WTC11 (cell line): ENCODE data around the gene TFCP2. TPM values are rescaled to one million over a fixed set of nuclear protein-coding genes. Genes with fewer than 3 reads are reported as not detected.

Experiments
- CBFB ChIP-seq: sonication (generic); formaldehyde crosslinking; IDR thresholded peaks from 2 replicates; pipeline ENCODE4 v1.8.1; 2022; ENCODE audit warnings: mild to moderate bottlenecking, low read depth, missing genetic modification reagents
- CREM ChIP-seq: sonication (generic); formaldehyde crosslinking; IDR thresholded peaks from 2 replicates; pipeline ENCODE4 v1.8.1; 2022; ENCODE audit warnings: mild to moderate bottlenecking, missing genetic modification reagents, moderate library complexity
- ESRRA ChIP-seq: sonication (generic); formaldehyde crosslinking; IDR thresholded peaks from 2 replicates; pipeline ENCODE4 v1.8.1; 2022; ENCODE audit warnings: mild to moderate bottlenecking, missing genetic modification reagents, borderline replicate concordance
- ETV6 ChIP-seq: sonication (generic); formaldehyde crosslinking; IDR thresholded peaks from 2 replicates; pipeline ENCODE4 v1.8.1; 2022; ENCODE audit warnings: mild to moderate bottlenecking, missing genetic modification reagents
- FOXP1 ChIP-seq: sonication (generic); formaldehyde crosslinking; IDR thresholded peaks from 2 replicates; pipeline ENCODE4 v1.8.0; 2022; ENCODE audit warnings: missing genetic modification reagents, mild to moderate bottlenecking, moderate library complexity, borderline replicate concordance
- GABPB1 ChIP-seq: sonication (generic); formaldehyde crosslinking; IDR thresholded peaks from 2 replicates; pipeline ENCODE4 v1.8.1; 2023; ENCODE audit warnings: mild to moderate bottlenecking, missing genetic modification reagents
- HMGA2 ChIP-seq: fragments of 250-450 bp; sonication (Bioruptor Pico); IDR thresholded peaks from 2 replicates; pipeline ENCODE4 v1.4.0; 2021; ENCODE audit warnings: mild to moderate bottlenecking, moderate library complexity
- MXD4 ChIP-seq: fragments of 250-450 bp; sonication (Bioruptor Pico); IDR thresholded peaks from 2 replicates; pipeline ENCODE4 v1.8.0; 2021; ENCODE audit warnings: mild to moderate bottlenecking, moderate library complexity, borderline replicate concordance
- NFE2L1 ChIP-seq: sonication (generic); formaldehyde crosslinking; IDR thresholded peaks from 2 replicates; pipeline ENCODE4 v1.8.1; 2023; ENCODE audit warnings: missing genetic modification reagents
- SMAD4 ChIP-seq: sonication (generic); formaldehyde crosslinking; IDR thresholded peaks from 2 replicates; pipeline ENCODE4 v1.8.0; 2022; ENCODE audit warnings: mild to moderate bottlenecking, missing genetic modification reagents
- ZMAT4 ChIP-seq: fragments of 250-450 bp; sonication (Bioruptor Pico); IDR thresholded peaks from 2 replicates; pipeline ENCODE4 v1.9.0; 2021; ENCODE audit warnings: mild to moderate bottlenecking
- ZNF219 ChIP-seq: sonication (generic); formaldehyde crosslinking; IDR thresholded peaks from 2 replicates; pipeline ENCODE4 v1.8.0; 2023; ENCODE audit warnings: missing genetic modification reagents, mild to moderate bottlenecking, borderline replicate concordance
- ZNF317 ChIP-seq: sonication (generic); formaldehyde crosslinking; IDR thresholded peaks from 2 replicates; pipeline ENCODE4 v1.8.1; 2023; ENCODE audit warnings: low read depth, mild to moderate bottlenecking, moderate library complexity, missing genetic modification reagents, borderline replicate concordance
- ZNF425 ChIP-seq: fragments of 250-450 bp; sonication (Bioruptor Pico); conservative IDR thresholded peaks from 2 replicates; pipeline ENCODE4 v1.9.0; 2021; ENCODE audit warnings: mild to moderate bottlenecking
- ZNF671 ChIP-seq: fragments of 250-450 bp; sonication (Bioruptor Pico); IDR thresholded peaks from 2 replicates; pipeline ENCODE4 v1.8.0; 2021; ENCODE audit warnings: mild to moderate bottlenecking
- total RNA-seq: library from RNA; stranded (reverse); gene quantifications from 3 replicates; pipeline ENCODE4 v1.2.3, GENCODE V29; 2021
- TF ChIP-seq, protein P1 (sequence below): fragments of 200-600 bp; IDR thresholded peaks from 2 replicates; pipeline ENCODE4 v1.8.0; 2022; ENCODE audit warnings: antibody characterized with exemption
- TF ChIP-seq, protein P2 (sequence below): sonication (generic); formaldehyde crosslinking; IDR thresholded peaks from 2 replicates; pipeline ENCODE4 v1.8.0; 2022; ENCODE audit warnings: missing genetic modification reagents
- TF ChIP-seq, protein P3 (sequence below): sonication (generic); formaldehyde crosslinking; IDR thresholded peaks from 2 replicates; pipeline ENCODE4 v1.8.1; 2022; ENCODE audit warnings: mild to moderate bottlenecking, moderate library complexity, missing genetic modification reagents
- TF ChIP-seq, protein P4 (sequence below): fragments of 250-450 bp; sonication (Bioruptor Pico); IDR thresholded peaks from 2 replicates; pipeline ENCODE4 v1.9.0; 2021; ENCODE audit warnings: mild to moderate bottlenecking
- TF ChIP-seq, protein P5 (sequence below): sonication (generic); formaldehyde crosslinking; IDR thresholded peaks from 2 replicates; pipeline ENCODE4 v1.8.0; 2022; ENCODE audit warnings: mild to moderate bottlenecking, missing genetic modification reagents
- TF ChIP-seq, protein P6 (sequence below): sonication (generic); formaldehyde crosslinking; IDR thresholded peaks from 2 replicates; pipeline ENCODE4 v1.8.1; 2022; ENCODE audit warnings: missing genetic modification reagents, borderline replicate concordance
- TF ChIP-seq, protein P7 (sequence below): sonication (generic); formaldehyde crosslinking; IDR thresholded peaks from 2 replicates; pipeline ENCODE4 v1.8.1; 2023; ENCODE audit warnings: mild to moderate bottlenecking, missing genetic modification reagents, moderate library complexity

The TFCP2 gene
- total RNA-seq, 1 experiment from 2014 or later: 35.4 TPM

- TF ChIP-seq, protein P1, sequence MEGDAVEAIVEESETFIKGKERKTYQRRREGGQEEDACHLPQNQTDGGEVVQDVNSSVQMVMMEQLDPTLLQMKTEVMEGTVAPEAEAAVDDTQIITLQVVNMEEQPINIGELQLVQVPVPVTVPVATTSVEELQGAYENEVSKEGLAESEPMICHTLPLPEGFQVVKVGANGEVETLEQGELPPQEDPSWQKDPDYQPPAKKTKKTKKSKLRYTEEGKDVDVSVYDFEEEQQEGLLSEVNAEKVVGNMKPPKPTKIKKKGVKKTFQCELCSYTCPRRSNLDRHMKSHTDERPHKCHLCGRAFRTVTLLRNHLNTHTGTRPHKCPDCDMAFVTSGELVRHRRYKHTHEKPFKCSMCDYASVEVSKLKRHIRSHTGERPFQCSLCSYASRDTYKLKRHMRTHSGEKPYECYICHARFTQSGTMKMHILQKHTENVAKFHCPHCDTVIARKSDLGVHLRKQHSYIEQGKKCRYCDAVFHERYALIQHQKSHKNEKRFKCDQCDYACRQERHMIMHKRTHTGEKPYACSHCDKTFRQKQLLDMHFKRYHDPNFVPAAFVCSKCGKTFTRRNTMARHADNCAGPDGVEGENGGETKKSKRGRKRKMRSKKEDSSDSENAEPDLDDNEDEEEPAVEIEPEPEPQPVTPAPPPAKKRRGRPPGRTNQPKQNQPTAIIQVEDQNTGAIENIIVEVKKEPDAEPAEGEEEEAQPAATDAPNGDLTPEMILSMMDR: no peak
- TF ChIP-seq GABPB1 (CRISPR knock-in tag) (peak; percentile 32), ZNF317 (CRISPR knock-in tag) (peak; percentile 20; the same call in 1 of the 2 replicates), CREM (CRISPR knock-in tag) (peak; percentile 66; the same call in 1 of the 2 replicates), MXD4 (CRISPR knock-in tag) (no peak), ZNF219 (CRISPR knock-in tag) (no peak), NFE2L1 (no peak), ZNF425 (CRISPR knock-in tag) (no peak), FOXP1 (CRISPR knock-in tag) (peak; percentile 90; the same call in 1 of the 2 replicates), CBFB (CRISPR knock-in tag) (0 out of 2 replicates have a peak, but pooled peaks have one; percentile 82), ETV6 (CRISPR knock-in tag) (peak; percentile 73), ZMAT4 (CRISPR knock-in tag) (peak; percentile 82), ZNF671 (CRISPR knock-in tag) (no peak), ESRRA (CRISPR knock-in tag) (no peak), SMAD4 (CRISPR knock-in tag) (no peak), HMGA2 (no peak)
- TF ChIP-seq, protein P2, sequence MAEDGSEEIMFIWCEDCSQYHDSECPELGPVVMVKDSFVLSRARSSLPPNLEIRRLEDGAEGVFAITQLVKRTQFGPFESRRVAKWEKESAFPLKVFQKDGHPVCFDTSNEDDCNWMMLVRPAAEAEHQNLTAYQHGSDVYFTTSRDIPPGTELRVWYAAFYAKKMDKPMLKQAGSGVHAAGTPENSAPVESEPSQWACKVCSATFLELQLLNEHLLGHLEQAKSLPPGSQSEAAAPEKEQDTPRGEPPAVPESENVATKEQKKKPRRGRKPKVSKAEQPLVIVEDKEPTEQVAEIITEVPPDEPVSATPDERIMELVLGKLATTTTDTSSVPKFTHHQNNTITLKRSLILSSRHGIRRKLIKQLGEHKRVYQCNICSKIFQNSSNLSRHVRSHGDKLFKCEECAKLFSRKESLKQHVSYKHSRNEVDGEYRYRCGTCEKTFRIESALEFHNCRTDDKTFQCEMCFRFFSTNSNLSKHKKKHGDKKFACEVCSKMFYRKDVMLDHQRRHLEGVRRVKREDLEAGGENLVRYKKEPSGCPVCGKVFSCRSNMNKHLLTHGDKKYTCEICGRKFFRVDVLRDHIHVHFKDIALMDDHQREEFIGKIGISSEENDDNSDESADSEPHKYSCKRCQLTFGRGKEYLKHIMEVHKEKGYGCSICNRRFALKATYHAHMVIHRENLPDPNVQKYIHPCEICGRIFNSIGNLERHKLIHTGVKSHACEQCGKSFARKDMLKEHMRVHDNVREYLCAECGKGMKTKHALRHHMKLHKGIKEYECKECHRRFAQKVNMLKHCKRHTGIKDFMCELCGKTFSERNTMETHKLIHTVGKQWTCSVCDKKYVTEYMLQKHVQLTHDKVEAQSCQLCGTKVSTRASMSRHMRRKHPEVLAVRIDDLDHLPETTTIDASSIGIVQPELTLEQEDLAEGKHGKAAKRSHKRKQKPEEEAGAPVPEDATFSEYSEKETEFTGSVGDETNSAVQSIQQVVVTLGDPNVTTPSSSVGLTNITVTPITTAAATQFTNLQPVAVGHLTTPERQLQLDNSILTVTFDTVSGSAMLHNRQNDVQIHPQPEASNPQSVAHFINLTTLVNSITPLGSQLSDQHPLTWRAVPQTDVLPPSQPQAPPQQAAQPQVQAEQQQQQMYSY (CRISPR knock-in tag): no peak
- TF ChIP-seq, protein P3, sequence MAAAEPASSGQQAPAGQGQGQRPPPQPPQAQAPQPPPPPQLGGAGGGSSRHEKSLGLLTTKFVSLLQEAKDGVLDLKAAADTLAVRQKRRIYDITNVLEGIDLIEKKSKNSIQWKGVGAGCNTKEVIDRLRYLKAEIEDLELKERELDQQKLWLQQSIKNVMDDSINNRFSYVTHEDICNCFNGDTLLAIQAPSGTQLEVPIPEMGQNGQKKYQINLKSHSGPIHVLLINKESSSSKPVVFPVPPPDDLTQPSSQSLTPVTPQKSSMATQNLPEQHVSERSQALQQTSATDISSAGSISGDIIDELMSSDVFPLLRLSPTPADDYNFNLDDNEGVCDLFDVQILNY: no peak
- TF ChIP-seq, protein P4, sequence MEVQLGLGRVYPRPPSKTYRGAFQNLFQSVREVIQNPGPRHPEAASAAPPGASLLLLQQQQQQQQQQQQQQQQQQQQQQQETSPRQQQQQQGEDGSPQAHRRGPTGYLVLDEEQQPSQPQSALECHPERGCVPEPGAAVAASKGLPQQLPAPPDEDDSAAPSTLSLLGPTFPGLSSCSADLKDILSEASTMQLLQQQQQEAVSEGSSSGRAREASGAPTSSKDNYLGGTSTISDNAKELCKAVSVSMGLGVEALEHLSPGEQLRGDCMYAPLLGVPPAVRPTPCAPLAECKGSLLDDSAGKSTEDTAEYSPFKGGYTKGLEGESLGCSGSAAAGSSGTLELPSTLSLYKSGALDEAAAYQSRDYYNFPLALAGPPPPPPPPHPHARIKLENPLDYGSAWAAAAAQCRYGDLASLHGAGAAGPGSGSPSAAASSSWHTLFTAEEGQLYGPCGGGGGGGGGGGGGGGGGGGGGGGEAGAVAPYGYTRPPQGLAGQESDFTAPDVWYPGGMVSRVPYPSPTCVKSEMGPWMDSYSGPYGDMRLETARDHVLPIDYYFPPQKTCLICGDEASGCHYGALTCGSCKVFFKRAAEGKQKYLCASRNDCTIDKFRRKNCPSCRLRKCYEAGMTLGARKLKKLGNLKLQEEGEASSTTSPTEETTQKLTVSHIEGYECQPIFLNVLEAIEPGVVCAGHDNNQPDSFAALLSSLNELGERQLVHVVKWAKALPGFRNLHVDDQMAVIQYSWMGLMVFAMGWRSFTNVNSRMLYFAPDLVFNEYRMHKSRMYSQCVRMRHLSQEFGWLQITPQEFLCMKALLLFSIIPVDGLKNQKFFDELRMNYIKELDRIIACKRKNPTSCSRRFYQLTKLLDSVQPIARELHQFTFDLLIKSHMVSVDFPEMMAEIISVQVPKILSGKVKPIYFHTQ: peak; percentile 54; the same call in 1 of the 2 replicates
- TF ChIP-seq, protein P5, sequence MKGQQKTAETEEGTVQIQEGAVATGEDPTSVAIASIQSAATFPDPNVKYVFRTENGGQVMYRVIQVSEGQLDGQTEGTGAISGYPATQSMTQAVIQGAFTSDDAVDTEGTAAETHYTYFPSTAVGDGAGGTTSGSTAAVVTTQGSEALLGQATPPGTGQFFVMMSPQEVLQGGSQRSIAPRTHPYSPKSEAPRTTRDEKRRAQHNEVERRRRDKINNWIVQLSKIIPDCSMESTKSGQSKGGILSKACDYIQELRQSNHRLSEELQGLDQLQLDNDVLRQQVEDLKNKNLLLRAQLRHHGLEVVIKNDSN (CRISPR knock-in tag): no peak
- TF ChIP-seq, protein P6, sequence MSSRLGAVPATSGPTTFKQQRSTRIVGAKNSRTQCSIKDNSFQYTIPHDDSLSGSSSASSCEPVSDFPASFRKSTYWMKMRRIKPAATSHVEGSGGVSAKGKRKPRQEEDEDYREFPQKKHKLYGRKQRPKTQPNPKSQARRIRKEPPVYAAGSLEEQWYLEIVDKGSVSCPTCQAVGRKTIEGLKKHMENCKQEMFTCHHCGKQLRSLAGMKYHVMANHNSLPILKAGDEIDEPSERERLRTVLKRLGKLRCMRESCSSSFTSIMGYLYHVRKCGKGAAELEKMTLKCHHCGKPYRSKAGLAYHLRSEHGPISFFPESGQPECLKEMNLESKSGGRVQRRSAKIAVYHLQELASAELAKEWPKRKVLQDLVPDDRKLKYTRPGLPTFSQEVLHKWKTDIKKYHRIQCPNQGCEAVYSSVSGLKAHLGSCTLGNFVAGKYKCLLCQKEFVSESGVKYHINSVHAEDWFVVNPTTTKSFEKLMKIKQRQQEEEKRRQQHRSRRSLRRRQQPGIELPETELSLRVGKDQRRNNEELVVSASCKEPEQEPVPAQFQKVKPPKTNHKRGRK (CRISPR knock-in tag): no peak
- TF ChIP-seq, protein P7, sequence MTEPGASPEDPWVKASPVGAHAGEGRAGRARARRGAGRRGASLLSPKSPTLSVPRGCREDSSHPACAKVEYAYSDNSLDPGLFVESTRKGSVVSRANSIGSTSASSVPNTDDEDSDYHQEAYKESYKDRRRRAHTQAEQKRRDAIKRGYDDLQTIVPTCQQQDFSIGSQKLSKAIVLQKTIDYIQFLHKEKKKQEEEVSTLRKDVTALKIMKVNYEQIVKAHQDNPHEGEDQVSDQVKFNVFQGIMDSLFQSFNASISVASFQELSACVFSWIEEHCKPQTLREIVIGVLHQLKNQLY: no peak
Measured at GRCh38 chr12:51083126-51083833, 89.7 kb downstream of the TFCP2 start, which contains the start of gene CSRNP2 (continued).
